ENCODE data around the gene TRIM71.

TRIM71 gene

DNA sequence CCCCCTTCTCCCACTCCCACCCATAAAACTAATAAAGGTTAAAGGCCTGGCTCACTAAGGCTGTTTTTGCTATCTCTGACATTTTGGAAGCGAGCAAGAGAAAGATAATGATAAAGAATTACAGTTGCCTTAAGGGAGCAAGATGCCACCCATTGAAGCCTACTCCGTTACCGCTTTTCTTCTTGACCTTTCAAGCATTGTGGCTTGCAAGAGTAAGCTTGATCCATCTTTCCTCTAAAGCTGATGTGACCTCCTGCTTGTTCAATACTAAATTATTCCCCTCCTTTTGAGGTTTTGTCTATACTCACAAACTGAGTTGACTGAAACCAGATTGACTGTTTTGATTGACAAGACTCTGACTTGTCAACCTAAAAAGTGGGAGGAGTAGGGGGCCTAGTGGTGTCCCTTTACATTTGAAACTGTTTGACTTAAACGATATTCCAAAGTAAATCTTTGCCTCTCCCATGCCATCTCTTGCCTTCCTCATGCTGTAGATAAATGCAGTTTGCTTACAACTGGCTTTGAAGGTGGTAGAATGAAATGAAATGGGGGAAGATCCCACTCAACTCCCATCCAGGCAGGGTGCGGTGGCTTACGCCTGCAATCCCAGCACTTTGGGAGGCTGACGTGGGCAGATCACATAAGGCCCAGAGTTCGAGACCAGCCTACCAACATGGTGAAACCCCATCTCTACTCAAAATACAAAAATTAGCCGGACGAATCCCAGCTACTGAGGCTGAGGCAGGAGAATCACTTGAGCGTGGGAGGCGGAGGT lies 8.0 kb downstream of the TRIM71 start:
- Histone ChIP-seq H3K4me2 (ENCODE audit: low read length) (no peak overlapping the region), H3K9me3 (ENCODE audit: control insufficient read depth, insufficient read depth, low read length) (no peaks in the 10 kb centered on the region), H3K79me2 (ENCODE audit: control insufficient read depth, low read length) (no peaks in the 10 kb centered on the region), H3K4me1 (ENCODE audit: control insufficient read depth, low read length) (no peaks in the 10 kb centered on the region), H3K27me3 (ENCODE audit: control insufficient read depth, low read length) (peaks cover 3% of the 10 kb centered on the region; the same call in 1 of the 2 replicates), H4K20me1 (ENCODE audit: control insufficient read depth, insufficient read depth, low read depth, low read length) (no peaks in the 10 kb centered on the region), H3K9me2 (replicated peaks; ENCODE audit: control insufficient read depth, low read length) (no peaks in the 10 kb centered on the region), H3K36me3 (ENCODE audit: control insufficient read depth, low read length) (no peaks in the 10 kb centered on the region), H3F3A (ENCODE audit: control insufficient read depth, insufficient read depth) (no peaks in the 10 kb centered on the region), H3K4me3 (ENCODE audit: low read length) (no peak overlapping the region), H3K27ac (ENCODE audit: low read depth, low read length) (no peak overlapping the region)
- no peak for TF ChIP-seq CTCF (IDR thresholded peaks at IDR 0.05; ENCODE audit: low read depth, low read length, poor library complexity, severe bottlenecking)
- no peak for TF ChIP-seq EZH2phosphoT487 (IDR thresholded peaks at IDR 0.05; ENCODE audit: borderline replicate concordance, low read length)

GRCh38 chr3:32831062-32831461 lies 13.3 kb downstream of the TRIM71 start:
- Histone ChIP-seq H3K79me2 (ENCODE audit: control insufficient read depth, low read length) (no peaks in the 10 kb centered on the region), H3K4me1 (ENCODE audit: control insufficient read depth, low read length) (no peaks in the 10 kb centered on the region), H3K4me3 (ENCODE audit: low read length) (no peak overlapping the region), H3K4me2 (ENCODE audit: low read length) (no peak overlapping the region), H3K27me3 (ENCODE audit: control insufficient read depth, low read length) (peaks cover 5% of the 10 kb centered on the region), H3K36me3 (ENCODE audit: control insufficient read depth, low read length) (no peaks in the 10 kb centered on the region), H4K20me1 (ENCODE audit: control insufficient read depth, insufficient read depth, low read depth, low read length) (no peaks in the 10 kb centered on the region), H3F3A (ENCODE audit: control insufficient read depth, insufficient read depth) (no peaks in the 10 kb centered on the region), H3K9me3 (ENCODE audit: control insufficient read depth, insufficient read depth, low read length) (no peaks in the 10 kb centered on the region), H3K9me2 (replicated peaks; ENCODE audit: control insufficient read depth, low read length) (no peaks in the 10 kb centered on the region), H3K27ac (ENCODE audit: low read depth, low read length) (no peak overlapping the region)
- no peak for TF ChIP-seq EZH2phosphoT487 (IDR thresholded peaks at IDR 0.05; ENCODE audit: borderline replicate concordance, low read length)
- no peak for TF ChIP-seq CTCF (IDR thresholded peaks at IDR 0.05; ENCODE audit: low read depth, low read length, poor library complexity, severe bottlenecking)

DNA sequence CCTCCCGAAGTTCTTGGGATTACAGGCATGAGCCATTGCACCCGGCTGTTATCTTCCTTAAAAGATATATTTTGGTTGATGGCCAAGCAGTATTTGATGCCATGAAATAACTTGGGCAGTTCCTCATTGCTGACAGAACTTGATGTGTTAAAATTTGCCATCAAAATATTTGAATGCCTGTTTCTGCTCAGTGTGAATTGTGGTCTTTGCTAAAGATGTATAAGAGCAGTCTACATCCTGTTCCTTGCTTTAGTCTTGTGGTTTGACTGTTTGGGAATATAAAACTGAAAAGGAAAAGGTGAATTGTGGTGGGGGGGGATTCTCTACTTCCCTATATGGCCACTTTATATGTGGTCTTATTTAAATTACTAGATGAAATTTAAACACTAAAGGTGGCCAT lies 14.0 kb downstream of the TRIM71 start:
- no peaks in the 10 kb centered on the region for H3K9me2 ChIP-seq (replicated peaks; ENCODE audit: control insufficient read depth, low read length)
- H3K36me3 ChIP-seq (ENCODE audit: control insufficient read depth, low read length), result no peaks in the 10 kb centered on the region
- H3K4me1 ChIP-seq (ENCODE audit: control insufficient read depth, low read length), result no peaks in the 10 kb centered on the region
- no peaks in the 10 kb centered on the region for H3K9me3 ChIP-seq (ENCODE audit: control insufficient read depth, insufficient read depth, low read length)
- no peaks in the 10 kb centered on the region for H4K20me1 ChIP-seq (ENCODE audit: control insufficient read depth, insufficient read depth, low read depth, low read length)
- H3K4me3 ChIP-seq (ENCODE audit: low read length), result no peak overlapping the region
- H3K27me3 ChIP-seq (ENCODE audit: control insufficient read depth, low read length), result peaks cover 5% of the 10 kb centered on the region
- H3K79me2 ChIP-seq (ENCODE audit: control insufficient read depth, low read length), result no peaks in the 10 kb centered on the region
- H3F3A ChIP-seq (ENCODE audit: control insufficient read depth, insufficient read depth), result no peaks in the 10 kb centered on the region
- H3K4me2 ChIP-seq (ENCODE audit: low read length), result no peak overlapping the region
- H3K27ac ChIP-seq (ENCODE audit: low read depth, low read length), result no peak overlapping the region
- TF ChIP-seq CTCF (IDR thresholded peaks at IDR 0.05; ENCODE audit: low read depth, low read length, poor library complexity, severe bottlenecking), result no peak
- TF ChIP-seq EZH2phosphoT487 (IDR thresholded peaks at IDR 0.05; ENCODE audit: borderline replicate concordance, low read length), result no peak
